ENCODE data around the gene BMERB1. TPM values are rescaled to one million over a fixed set of nuclear protein-coding genes. Genes with fewer than 3 reads are reported as not detected.
"Not testable (repeated sequence)": the region's sequence is repeated elsewhere in the genome, so short reads cannot be mapped to it uniquely, and the experiment has no call there.

BMERB1 gene
- total RNA-seq (under 1 TPM; 0.85 to 0.98 TPM), total RNA-seq (0.20 to 20.8 (median 2.9) reads per million in 172 experiments)
- 1.5 TPM for polyA plus RNA-seq (2013, experiment 1 of 2)
- 2.4 TPM for polyA plus RNA-seq (2013, experiment 2 of 2)

- no peaks in the 10 kb centered on the region for H3K36me3 ChIP-seq (ENCODE audit: insufficient read depth, low read length)
- H3K27me3 Mint-ChIP-seq, result peaks cover 34% of the 10 kb centered on the region
- H3K27ac Mint-ChIP-seq, result no peak within 1 kb of the TSS
- TF ChIP-seq CTCF (IDR thresholded peaks at IDR 0.05), result no peak
- peaks cover 0 to 5% of the 10 kb centered on the region in 2 experiments for H3K9me3 ChIP-seq (ENCODE audit: control insufficient read depth in 1 of 2, insufficient read depth in 1 of 2, low read length in 2 of 2)
- H3K27me3 ChIP-seq (ENCODE audit: control insufficient read depth in 1 of 2, insufficient read depth in 2 of 2, low read length in 2 of 2), result peaks cover 10 to 18% of the 10 kb centered on the region in 2 experiments
- H3K27ac ChIP-seq (ENCODE audit: low read depth in 1 of 2, low read length in 2 of 2), result no peak within 1 kb of the TSS
- H3K4me3 Mint-ChIP-seq, result peak within 1 kb of the TSS; percentile 70
- H3K36me3 Mint-ChIP-seq (ENCODE audit: low read depth), result no peaks in the 10 kb centered on the region
- ChIA-PET CTCF (no interaction called here), POLR2A (no interaction called here)
- DNase-seq, result peak in 13 of 14 experiments; percentile 3 to 51 (median 29)
- peaks cover 10% of the 10 kb centered on the region for H3K4me1 Mint-ChIP-seq (ENCODE audit: low read depth)
- intact Hi-C loops (cut with DNase I, micrococcal nuclease), result no loop called here
- H3K4me1 ChIP-seq (ENCODE audit: insufficient read depth, low read length), result peaks cover 13% of the 10 kb centered on the region
- H3K9me3 Mint-ChIP-seq, result no peaks in the 10 kb centered on the region
- H3K4me3 ChIP-seq (ENCODE audit: low read length), result peak within 1 kb of the TSS; percentile 47
- ATAC-seq (ENCODE audit: poor library complexity), result peak; percentile 37
Observed at GRCh38 chr16:15434425-15435215, at the start of gene BMERB1. BMERB1 (plus strand) TSS chr16:15434588; CDS start chr16:15434654, 66 bp downstream.

GRCh38 chr16:15388060-15388459 is 46.3 kb upstream of the BMERB1 start:
- POLR2A ChIA-PET; H3K4me1 Mint-ChIP-seq (ENCODE audit: low read depth); H3K27ac ChIP-seq (ENCODE audit: low read depth in 1 of 2, low read length in 2 of 2); H3K4me3 ChIP-seq (ENCODE audit: low read length); H3K4me1 ChIP-seq (ENCODE audit: insufficient read depth, low read length); intact Hi-C loops (cut with DNase I, micrococcal nuclease); H3K27ac Mint-ChIP-seq; DNase-seq; H3K36me3 ChIP-seq (ENCODE audit: insufficient read depth, low read length); H3K36me3 Mint-ChIP-seq (ENCODE audit: low read depth); H3K9me3 ChIP-seq (ENCODE audit: control insufficient read depth in 1 of 2, insufficient read depth in 1 of 2, low read length in 2 of 2); H3K27me3 ChIP-seq (ENCODE audit: control insufficient read depth in 1 of 2, insufficient read depth in 2 of 2, low read length in 2 of 2); ATAC-seq (ENCODE audit: poor library complexity); H3K4me3 Mint-ChIP-seq; H3K9me3 Mint-ChIP-seq; CTCF ChIA-PET: not testable (repeated sequence)
- H3K27me3 Mint-ChIP-seq, result peaks cover 17% of the 10 kb centered on the region

GRCh38 chr16:15389916-15390315 is 44.5 kb upstream of the BMERB1 start:
- POLR2A ChIA-PET, result not testable (repeated sequence)

GRCh38 chr16:15393025-15393424 is 41.4 kb upstream of the BMERB1 start:
- H3K36me3 ChIP-seq (ENCODE audit: insufficient read depth, low read length); H3K27ac Mint-ChIP-seq; intact Hi-C loops (cut with DNase I, micrococcal nuclease); DNase-seq; POLR2A ChIA-PET; ATAC-seq (ENCODE audit: poor library complexity); CTCF ChIA-PET; H3K4me3 Mint-ChIP-seq; H3K36me3 Mint-ChIP-seq (ENCODE audit: low read depth); H3K27me3 ChIP-seq (ENCODE audit: control insufficient read depth in 1 of 2, insufficient read depth in 2 of 2, low read length in 2 of 2); H3K4me1 Mint-ChIP-seq (ENCODE audit: low read depth); H3K4me3 ChIP-seq (ENCODE audit: low read length); H3K27ac ChIP-seq (ENCODE audit: low read depth in 1 of 2, low read length in 2 of 2); H3K9me3 ChIP-seq (ENCODE audit: control insufficient read depth in 1 of 2, insufficient read depth in 1 of 2, low read length in 2 of 2); H3K9me3 Mint-ChIP-seq; H3K4me1 ChIP-seq (ENCODE audit: insufficient read depth, low read length): not testable (repeated sequence)
- H3K27me3 Mint-ChIP-seq, result peaks cover 36% of the 10 kb centered on the region

More at GRCh38 chr16:15389916-15390315, 44.5 kb upstream of the BMERB1 start:
- H3K27me3 Mint-ChIP-seq, result peaks cover 23% of the 10 kb centered on the region
- H3K27me3 ChIP-seq (ENCODE audit: control insufficient read depth in 1 of 2, insufficient read depth in 2 of 2, low read length in 2 of 2); H3K4me1 ChIP-seq (ENCODE audit: insufficient read depth, low read length); H3K4me1 Mint-ChIP-seq (ENCODE audit: low read depth); H3K27ac Mint-ChIP-seq; H3K4me3 ChIP-seq (ENCODE audit: low read length); H3K36me3 ChIP-seq (ENCODE audit: insufficient read depth, low read length); intact Hi-C loops (cut with DNase I, micrococcal nuclease); H3K4me3 Mint-ChIP-seq; H3K36me3 Mint-ChIP-seq (ENCODE audit: low read depth); CTCF ChIA-PET; H3K9me3 ChIP-seq (ENCODE audit: control insufficient read depth in 1 of 2, insufficient read depth in 1 of 2, low read length in 2 of 2); H3K9me3 Mint-ChIP-seq; ATAC-seq (ENCODE audit: poor library complexity); H3K27ac ChIP-seq (ENCODE audit: low read depth in 1 of 2, low read length in 2 of 2): not testable (repeated sequence)
- peak in 1 of 14 experiments; percentile 39 for DNase-seq

- H3K4me1 ChIP-seq (ENCODE audit: insufficient read depth, low read length); H3K4me3 Mint-ChIP-seq; H3K4me1 Mint-ChIP-seq (ENCODE audit: low read depth); POLR2A ChIA-PET; intact Hi-C loops (cut with DNase I, micrococcal nuclease); H3K9me3 ChIP-seq (ENCODE audit: control insufficient read depth in 1 of 2, insufficient read depth in 1 of 2, low read length in 2 of 2); H3K9me3 Mint-ChIP-seq; H3K4me3 ChIP-seq (ENCODE audit: low read length); CTCF ChIA-PET; H3K36me3 ChIP-seq (ENCODE audit: insufficient read depth, low read length); H3K27ac ChIP-seq (ENCODE audit: low read depth in 1 of 2, low read length in 2 of 2); DNase-seq; H3K27me3 ChIP-seq (ENCODE audit: control insufficient read depth in 1 of 2, insufficient read depth in 2 of 2, low read length in 2 of 2); H3K27ac Mint-ChIP-seq; H3K36me3 Mint-ChIP-seq (ENCODE audit: low read depth); ATAC-seq (ENCODE audit: poor library complexity): not testable (repeated sequence)
- H3K27me3 Mint-ChIP-seq, result peaks cover 41% of the 10 kb centered on the region
Observed at GRCh38 chr16:15395631-15396508, 38.5 kb upstream of the BMERB1 start, which contains the start of gene MPV17L. MPV17L (plus strand) TSS chr16:15395754; CDS start chr16:15395898, 144 bp downstream.

GRCh38 chr16:15396509-15396829 is 37.9 kb upstream of the BMERB1 start:
- H3K4me3 ChIP-seq (ENCODE audit: low read length); ATAC-seq (ENCODE audit: poor library complexity); H3K27ac ChIP-seq (ENCODE audit: low read depth in 1 of 2, low read length in 2 of 2); H3K36me3 Mint-ChIP-seq (ENCODE audit: low read depth); H3K4me3 Mint-ChIP-seq; CTCF ChIA-PET; H3K9me3 ChIP-seq (ENCODE audit: control insufficient read depth in 1 of 2, insufficient read depth in 1 of 2, low read length in 2 of 2); POLR2A ChIA-PET; intact Hi-C loops (cut with DNase I, micrococcal nuclease); H3K27ac Mint-ChIP-seq; H3K4me1 ChIP-seq (ENCODE audit: insufficient read depth, low read length); H3K4me1 Mint-ChIP-seq (ENCODE audit: low read depth); DNase-seq; H3K27me3 ChIP-seq (ENCODE audit: control insufficient read depth in 1 of 2, insufficient read depth in 2 of 2, low read length in 2 of 2); H3K36me3 ChIP-seq (ENCODE audit: insufficient read depth, low read length); H3K9me3 Mint-ChIP-seq: not testable (repeated sequence)
- peaks cover 38% of the 10 kb centered on the region for H3K27me3 Mint-ChIP-seq
